GM21526 (cell line): ENCODE measurements around the gene SULT1C2.
"Not testable (repeated sequence)": the region's sequence is repeated elsewhere in the genome, so short reads cannot be mapped to it uniquely, and the experiment has no call there.

Experiments
- ATAC-seq: cut with Tn5 transposase; IDR thresholded peaks from one replicate; pipeline ENCODE4 v1.9.1; 2021; ENCODE audit warnings: moderate library complexity; ENCODE audit not compliant: unreplicated experiment, low FRiP score

The SULT1C2 gene

GRCh38 chr2:108348816-108349570, 60.3 kb downstream of the SULT1C2 start:
- no peak for ATAC-seq

GRCh38 chr2:108349571-108349928, 60.9 kb downstream of the SULT1C2 start:
- ATAC-seq, result no peak

- no peak for ATAC-seq
These were observed 63.2 kb downstream of the SULT1C2 start for GRCh38 chr2:108351889-108352288.

GRCh38 chr2:108354136-108354535, 65.4 kb downstream of the SULT1C2 start:
- no peak for ATAC-seq

- no peak for ATAC-seq
These were observed 67.4 kb downstream of the SULT1C2 start for GRCh38 chr2:108355906-108356734.

GRCh38 chr2:108359336-108359735, 70.6 kb downstream of the SULT1C2 start:
- ATAC-seq, result not testable (repeated sequence)
